ENCODE measurements around the gene HDAC10. TPM values are rescaled to one million over a fixed set of nuclear protein-coding genes. Genes with fewer than 3 reads are reported as not detected.
A peak's percentile ranks its signal among the peaks of the same experiment; 100 is the strongest.
"Not testable (repeated sequence)": the region's sequence is repeated elsewhere in the genome, so short reads cannot be mapped to it uniquely, and the experiment has no call there.

HDAC10 gene
- total and polyA plus RNA-seq, 4 donors = 16.2 to 74.3 (median 37.2) TPM

DNA sequence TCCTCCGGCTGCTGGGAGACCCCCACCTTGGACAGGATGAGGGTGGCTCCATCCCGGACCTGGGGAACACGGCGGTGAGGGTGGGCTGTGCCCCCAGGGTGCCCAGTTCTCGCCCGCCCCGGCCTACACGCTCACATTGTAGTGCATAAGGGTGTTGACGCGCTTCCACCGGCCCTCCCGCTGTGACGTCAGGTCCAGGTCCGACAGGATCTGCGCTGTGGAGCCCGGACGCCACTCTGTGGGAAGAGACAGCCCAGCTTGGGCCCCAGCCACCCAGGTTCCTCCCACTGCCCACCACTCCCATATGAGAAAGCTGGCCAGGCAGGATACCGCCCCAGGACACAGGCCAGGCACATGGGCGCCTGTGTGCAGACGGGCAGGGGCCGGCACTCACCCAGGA, 27.4 kb upstream of the HDAC10 start:
- Histone ChIP-seq H3K36me3 (ENCODE audit: control insufficient read depth, insufficient read depth, low read length) (peaks cover 92% of the 10 kb centered on the region), H3K27me3 (ENCODE audit: control insufficient read depth, insufficient read depth, low read length) (no peaks in the 10 kb centered on the region), H3K27ac (ENCODE audit: low read depth, low read length) (no peak overlapping the region), H3K4me3 (ENCODE audit: low read depth, low read length) (no peak overlapping the region), H3K4me1 (ENCODE audit: control insufficient read depth, insufficient read depth, low read length) (peaks cover 13% of the 10 kb centered on the region), H3K9me3 (ENCODE audit: control insufficient read depth, insufficient read depth, low read length) (no peaks in the 10 kb centered on the region)
- DNase-seq (ENCODE audit: low read depth in 4 of 6, low spot score in 6 of 6) = no peak
- whole genome bisulfite sequencing (ENCODE audit: insufficient coverage) = 90% methylated on average over 21 of the region's 21 CpGs

DNA sequence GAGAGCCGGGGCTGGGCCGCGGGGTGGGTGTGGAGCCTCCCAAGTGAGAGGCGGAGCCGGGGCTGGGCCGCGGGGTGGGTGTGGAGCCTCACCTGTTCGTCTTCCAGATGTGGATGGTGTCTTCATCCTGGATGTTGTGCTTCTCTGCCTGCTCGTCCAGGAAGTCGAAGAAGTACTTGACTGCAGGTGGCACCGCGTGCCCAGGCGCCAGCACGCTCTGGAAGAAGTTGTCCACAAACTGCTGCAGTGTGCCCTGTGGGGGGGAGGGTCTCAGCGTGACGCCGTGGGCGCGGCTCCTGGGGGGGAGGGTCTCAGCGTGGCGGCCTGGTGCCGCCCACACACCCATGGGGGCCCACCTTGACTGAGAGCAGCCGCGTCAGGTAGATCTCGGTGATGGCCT, 26.7 kb upstream of the HDAC10 start:
- H3K27me3 ChIP-seq (ENCODE audit: control insufficient read depth, insufficient read depth, low read length) = no peaks in the 10 kb centered on the region
- 92% methylated on average over 25 of the region's 25 CpGs for WGBS (ENCODE audit: insufficient coverage)
- H3K9me3 ChIP-seq (ENCODE audit: control insufficient read depth, insufficient read depth, low read length) = no peaks in the 10 kb centered on the region
- peaks cover 16% of the 10 kb centered on the region for H3K4me1 ChIP-seq (ENCODE audit: control insufficient read depth, insufficient read depth, low read length)
- no peak for DNase-seq (ENCODE audit: low read depth in 4 of 6, low spot score in 6 of 6)
- H3K4me3 ChIP-seq (ENCODE audit: low read depth, low read length) = no peak overlapping the region
- peaks cover 85% of the 10 kb centered on the region for H3K36me3 ChIP-seq (ENCODE audit: control insufficient read depth, insufficient read depth, low read length)
- no peak overlapping the region for H3K27ac ChIP-seq (ENCODE audit: low read depth, low read length)

GRCh38 chr22:50276143-50276542, 25.1 kb upstream of the HDAC10 start:
- Histone ChIP-seq H3K4me1 (ENCODE audit: control insufficient read depth, insufficient read depth, low read length) (peaks cover 32% of the 10 kb centered on the region), H3K4me3 (ENCODE audit: low read depth, low read length) (no peak overlapping the region), H3K27me3 (ENCODE audit: control insufficient read depth, insufficient read depth, low read length) (no peaks in the 10 kb centered on the region), H3K36me3 (ENCODE audit: control insufficient read depth, insufficient read depth, low read length) (peaks cover 72% of the 10 kb centered on the region), H3K27ac (ENCODE audit: low read depth, low read length) (no peak overlapping the region), H3K9me3 (ENCODE audit: control insufficient read depth, insufficient read depth, low read length) (no peaks in the 10 kb centered on the region)
- 85% methylated on average over 23 of the region's 25 CpGs for WGBS (ENCODE audit: insufficient coverage)
- DNase-seq (ENCODE audit: low read depth in 4 of 6, low spot score in 6 of 6) = peak in 2 of 6 donors; percentile 28 to 55

GRCh38 chr22:50275181-50276055, 24.4 kb upstream of the HDAC10 start:
- H3K9me3 ChIP-seq (ENCODE audit: control insufficient read depth, insufficient read depth, low read length) = no peaks in the 10 kb centered on the region
- H3K27ac ChIP-seq (ENCODE audit: low read depth, low read length) = no peak overlapping the region
- H3K27me3 ChIP-seq (ENCODE audit: control insufficient read depth, insufficient read depth, low read length) = no peaks in the 10 kb centered on the region
- no peak for DNase-seq (ENCODE audit: low read depth in 4 of 6, low spot score in 6 of 6)
- peaks cover 40% of the 10 kb centered on the region for H3K4me1 ChIP-seq (ENCODE audit: control insufficient read depth, insufficient read depth, low read length)
- no peak overlapping the region for H3K4me3 ChIP-seq (ENCODE audit: low read depth, low read length)
- 83% methylated on average over 42 of the region's 43 CpGs for WGBS (ENCODE audit: insufficient coverage)
- H3K36me3 ChIP-seq (ENCODE audit: control insufficient read depth, insufficient read depth, low read length) = peaks cover 65% of the 10 kb centered on the region

- peaks cover 58% of the 10 kb centered on the region for H3K36me3 ChIP-seq (ENCODE audit: control insufficient read depth, insufficient read depth, low read length)
- H3K4me3 ChIP-seq (ENCODE audit: low read depth, low read length) = no peak overlapping the region
- H3K4me1 ChIP-seq (ENCODE audit: control insufficient read depth, insufficient read depth, low read length) = peaks cover 42% of the 10 kb centered on the region
- DNase-seq (ENCODE audit: low read depth in 4 of 6, low spot score in 6 of 6) = no peak
- 57% methylated on average over 6 of the region's 7 CpGs for WGBS (ENCODE audit: insufficient coverage)
- H3K9me3 ChIP-seq (ENCODE audit: control insufficient read depth, insufficient read depth, low read length) = no peaks in the 10 kb centered on the region
- H3K27me3 ChIP-seq (ENCODE audit: control insufficient read depth, insufficient read depth, low read length) = no peaks in the 10 kb centered on the region
- no peak overlapping the region for H3K27ac ChIP-seq (ENCODE audit: low read depth, low read length)
These were observed 23.7 kb upstream of the HDAC10 start for GRCh38 chr22:50274771-50275170.

DNA sequence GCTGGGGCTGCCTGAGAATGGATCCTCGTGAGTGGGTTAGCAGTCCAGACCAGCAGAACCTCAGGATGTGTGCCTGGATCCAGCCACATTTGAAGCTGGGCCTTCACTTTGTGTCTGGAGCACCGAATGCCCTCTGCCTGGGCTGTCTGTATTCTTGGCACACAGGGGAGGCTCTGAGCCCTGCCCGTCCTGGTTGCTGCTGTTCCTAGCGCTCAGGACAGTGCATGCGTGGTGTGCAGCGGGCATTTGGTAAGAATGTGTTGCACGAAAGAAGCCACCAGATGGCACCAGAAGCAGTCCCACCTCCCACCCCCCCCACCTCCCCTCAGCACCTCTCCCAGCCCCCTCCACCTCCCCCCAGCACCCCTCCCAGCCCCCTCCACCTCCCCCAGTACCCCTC, 23.2 kb upstream of the HDAC10 start:
- Histone ChIP-seq H3K9me3 (ENCODE audit: control insufficient read depth, insufficient read depth, low read length) (no peaks in the 10 kb centered on the region), H3K27me3 (ENCODE audit: control insufficient read depth, insufficient read depth, low read length) (no peaks in the 10 kb centered on the region), H3K4me3 (ENCODE audit: low read depth, low read length) (no peak overlapping the region), H3K36me3 (ENCODE audit: control insufficient read depth, insufficient read depth, low read length) (peaks cover 54% of the 10 kb centered on the region), H3K27ac (ENCODE audit: low read depth, low read length) (no peak overlapping the region), H3K4me1 (ENCODE audit: control insufficient read depth, insufficient read depth, low read length) (peaks cover 47% of the 10 kb centered on the region)
- peak in 2 of 6 donors; percentile 85 to 88 for DNase-seq (ENCODE audit: low read depth in 4 of 6, low spot score in 6 of 6)
- 40% methylated on average over 2 of the region's 7 CpGs for WGBS (ENCODE audit: insufficient coverage)

GRCh38 chr22:50273781-50274180, 22.7 kb upstream of the HDAC10 start:
- WGBS (ENCODE audit: insufficient coverage) = 94% methylated on average over 3 of the region's 10 CpGs
- H3K27ac ChIP-seq (ENCODE audit: low read depth, low read length) = not testable (repeated sequence)

GRCh38 chr22:50273352-50273751, 22.3 kb upstream of the HDAC10 start:
- H3K4me3 ChIP-seq (ENCODE audit: low read depth, low read length); H3K27ac ChIP-seq (ENCODE audit: low read depth, low read length); H3K27me3 ChIP-seq (ENCODE audit: control insufficient read depth, insufficient read depth, low read length); H3K9me3 ChIP-seq (ENCODE audit: control insufficient read depth, insufficient read depth, low read length): not testable (repeated sequence)
- peaks cover 57% of the 10 kb centered on the region for H3K4me1 ChIP-seq (ENCODE audit: control insufficient read depth, insufficient read depth, low read length)
- peak in 1 of 6 donors; percentile 7 for DNase-seq (ENCODE audit: low read depth in 4 of 6, low spot score in 6 of 6)
- peaks cover 47% of the 10 kb centered on the region for H3K36me3 ChIP-seq (ENCODE audit: control insufficient read depth, insufficient read depth, low read length)
- WGBS (ENCODE audit: insufficient coverage) = no CpG with 5 or more reads among the region's 11 CpGs

More at GRCh38 chr22:50273781-50274180, 22.7 kb upstream of the HDAC10 start:
- H3K4me1 ChIP-seq (ENCODE audit: control insufficient read depth, insufficient read depth, low read length) = peaks cover 52% of the 10 kb centered on the region
- DNase-seq (ENCODE audit: low read depth in 4 of 6, low spot score in 6 of 6); H3K27me3 ChIP-seq (ENCODE audit: control insufficient read depth, insufficient read depth, low read length); H3K9me3 ChIP-seq (ENCODE audit: control insufficient read depth, insufficient read depth, low read length); H3K4me3 ChIP-seq (ENCODE audit: low read depth, low read length): not testable (repeated sequence)
- H3K36me3 ChIP-seq (ENCODE audit: control insufficient read depth, insufficient read depth, low read length) = peaks cover 49% of the 10 kb centered on the region

DNA sequence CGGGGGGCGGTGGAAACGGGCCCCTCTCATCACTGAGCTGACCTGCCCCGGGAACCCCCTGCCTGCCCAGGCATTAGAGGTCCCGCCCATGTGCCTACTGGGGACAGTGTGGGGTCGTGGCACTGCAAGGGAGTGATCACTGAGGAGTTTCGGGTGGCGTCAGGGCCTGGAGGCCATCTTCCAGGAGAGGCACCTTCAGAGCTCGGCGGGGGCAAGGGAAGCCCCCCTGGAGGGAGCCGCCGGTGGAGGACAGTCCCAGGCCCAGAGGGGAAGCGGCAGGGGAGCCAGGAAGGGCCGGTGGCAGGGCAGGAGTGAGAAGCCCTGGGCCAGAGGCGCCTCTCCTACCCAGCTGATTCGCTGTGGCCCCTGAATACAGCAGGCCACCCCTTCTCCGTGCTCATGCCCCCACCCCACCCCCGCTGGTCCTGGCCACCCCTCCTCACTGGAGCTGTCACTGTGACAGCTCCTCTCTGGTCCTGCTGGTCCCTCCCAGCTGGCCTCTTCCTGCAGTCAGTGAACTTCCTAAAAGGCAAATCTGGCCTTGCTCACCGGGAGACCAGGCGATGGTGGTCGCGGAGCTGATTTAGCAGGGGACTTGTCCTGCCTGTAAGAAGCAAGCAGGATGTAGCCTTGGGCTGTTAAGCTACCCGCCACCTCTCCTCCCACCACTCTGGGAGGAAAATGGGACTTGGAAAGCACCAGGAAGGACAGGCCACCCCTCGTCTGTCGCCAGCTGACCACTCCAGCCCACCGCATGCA, 21.2 kb upstream of the HDAC10 start:
- Histone ChIP-seq H3K4me1 (ENCODE audit: control insufficient read depth, insufficient read depth, low read length) (peaks cover 65% of the 10 kb centered on the region), H3K27ac (ENCODE audit: low read depth, low read length) (peak overlapping the region; percentile 67), H3K4me3 (ENCODE audit: low read depth, low read length) (no peak overlapping the region), H3K36me3 (ENCODE audit: control insufficient read depth, insufficient read depth, low read length) (peaks cover 38% of the 10 kb centered on the region), H3K27me3 (ENCODE audit: control insufficient read depth, insufficient read depth, low read length) (no peaks in the 10 kb centered on the region), H3K9me3 (ENCODE audit: control insufficient read depth, insufficient read depth, low read length) (no peaks in the 10 kb centered on the region)
- WGBS (ENCODE audit: insufficient coverage) = 35% methylated on average over 20 of the region's 26 CpGs
- DNase-seq (ENCODE audit: low read depth in 4 of 6, low spot score in 6 of 6) = peak in 1 of 6 donors; percentile 18
